Naive thymus-derived CD4-positive, alpha-beta T cell (primary cell): ENCODE data around the gene HMG20A. TPM values are rescaled to one million over a fixed set of nuclear protein-coding genes. Genes with fewer than 3 reads are reported as not detected.

Experiments used
- ATAC-seq: fragments of 150-1000 bp; cut with Tn5 transposase; 2 replicates; pipeline ENCODE4 v1.10.0; 2021; ENCODE audit warnings: mild to moderate bottlenecking, moderate library complexity
- CTCF ChIA-PET: fragments of 350-600 bp; sonication (Branson Sonifier 250); formaldehyde crosslinking; loops from one replicate; lab custom pipeline; 2021; ENCODE audit warnings: antibody characterized with exemption; lab: Charles Lee
- POLR2A ChIA-PET: fragments of 350-600 bp; sonication (Branson Sonifier 250); formaldehyde crosslinking; loops from one replicate; lab custom pipeline; 2021; ENCODE audit warnings: antibody characterized with exemption, inconsistent platforms; lab: Charles Lee
- DNase-seq, 9 donors: peaks; one replicate each; pipeline versions ENCODE4 v3.0.0 to v3.0.0-alpha.2; 2020 to 2022; ENCODE audit warnings: mixed read lengths in 1 of 9
- H3K27ac ChIP-seq: one replicate; pipeline ENCODE4 v1.7.0; 2013; ENCODE audit warnings: mild to moderate bottlenecking, low read depth, low read length, moderate library complexity
- H3K27me3 ChIP-seq, 2 donors: one replicate each; pipeline ENCODE4 v1.7.0; 2013; ENCODE audit warnings: low read length in 2 of 2, mild to moderate bottlenecking in 2 of 2, moderate library complexity in 2 of 2; ENCODE audit not compliant: control insufficient read depth in 2 of 2, insufficient read depth in 2 of 2
- H3K36me3 ChIP-seq, 3 experiments: 1 replicate in 2 of 3; 2 replicates in 1 of 3; pipeline ENCODE4 v1.7.0; 2013; ENCODE audit warnings: low read length in 3 of 3, mild to moderate bottlenecking in 3 of 3, moderate library complexity in 1 of 3; ENCODE audit not compliant: insufficient read depth in 3 of 3, control insufficient read depth in 2 of 3
- H3K4me1 ChIP-seq, 2 donors: one replicate each; pipeline ENCODE4 v1.7.0; 2013; ENCODE audit warnings: low read length in 2 of 2, mild to moderate bottlenecking in 2 of 2, moderate library complexity in 1 of 2; ENCODE audit not compliant: control insufficient read depth in 2 of 2, insufficient read depth in 2 of 2
- H3K4me3 ChIP-seq: 2 replicates; pipeline ENCODE4 v1.7.0; 2013; ENCODE audit warnings: mild to moderate bottlenecking, low read length
- H3K9me3 ChIP-seq, 3 experiments: 1 replicate in 2 of 3; 2 replicates in 1 of 3; pipeline ENCODE4 v1.7.0; 2013; ENCODE audit warnings: low read length in 3 of 3; ENCODE audit not compliant: control insufficient read depth in 2 of 3
- H3K27ac Mint-ChIP-seq, 9 donors: one replicate each; pipeline ENCODE4 v1.8.0; 2020 to 2022; ENCODE audit warnings: mixed read lengths in 9 of 9, mild to moderate bottlenecking in 8 of 9, moderate library complexity in 5 of 9, inconsistent platforms in 2 of 9
- H3K27me3 Mint-ChIP-seq, 5 donors: one replicate each; pipeline ENCODE4 v1.8.0; 2021 to 2022; ENCODE audit warnings: mixed read lengths in 5 of 5, mild to moderate bottlenecking in 1 of 5
- H3K36me3 Mint-ChIP-seq, 5 donors: one replicate each; pipeline ENCODE4 v1.8.0; 2020 to 2022; ENCODE audit warnings: mixed read lengths in 5 of 5, mild to moderate bottlenecking in 3 of 5, inconsistent platforms in 1 of 5
- H3K4me1 Mint-ChIP-seq, 7 donors: one replicate each; pipeline ENCODE4 v1.8.0; 2020 to 2022; ENCODE audit warnings: mixed read lengths in 7 of 7, mild to moderate bottlenecking in 3 of 7, inconsistent platforms in 1 of 7
- H3K4me3 Mint-ChIP-seq, 10 donors: one replicate each; pipeline ENCODE4 v1.8.0; 2020 to 2022; ENCODE audit warnings: mild to moderate bottlenecking in 10 of 10, mixed read lengths in 10 of 10, moderate library complexity in 6 of 10, inconsistent platforms in 2 of 10
- H3K9me3 Mint-ChIP-seq, 11 donors: one replicate each; pipeline ENCODE4 v1.8.0; 2020 to 2022; ENCODE audit warnings: mixed read lengths in 11 of 11, mild to moderate bottlenecking in 4 of 11, inconsistent platforms in 1 of 11, moderate library complexity in 1 of 11
- intact Hi-C, 2 donors: fragments of 100-400 bp; cut with micrococcal nuclease; formaldehyde crosslinking; loops; one replicate each; pipeline ENCODE4 v1.15.1; 2023
- polyA plus RNA-seq, 2 donors: library from polyadenylated mRNA; unstranded; fragments of 300-500 nt; fragmentation: Illumina TruSeq; gene quantifications; one replicate each; pipeline ENCODE4 v1.2.3, GENCODE V29; 2021
- total RNA-seq, 6 experiments: library from RNA in 5 of 6; stranded (reverse) in 5 of 6; gene quantifications; 1 replicate in 5 of 6; 2 replicates in 1 of 6; pipeline ENCODE4 v1.2.3 and lab custom pipeline; 2021 to 2026

The HMG20A gene
- total and polyA plus RNA-seq, 7 experiments from 2014 or later = 26.9 to 61.1 (median 38.4) TPM

DNA sequence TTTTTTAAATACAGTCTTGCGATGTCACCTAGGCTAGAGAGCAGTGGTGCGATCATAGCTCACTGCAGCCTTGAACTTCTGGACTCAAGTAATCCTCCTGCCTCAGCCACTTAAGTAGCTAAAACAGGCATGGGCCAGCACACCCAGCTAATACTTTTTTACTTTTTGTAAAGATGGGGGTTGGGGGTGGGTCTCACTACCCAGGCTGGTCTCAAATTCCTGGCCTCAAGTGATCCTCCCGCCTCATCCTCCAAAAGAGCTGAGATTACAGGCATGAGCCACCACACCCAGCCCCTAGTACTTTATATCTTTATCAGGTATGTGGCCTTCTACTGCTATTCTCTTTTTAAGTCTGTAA is 9.1 kb upstream of the HMG20A start:
- peaks cover 11 to 41% (median 23%) of the 10 kb centered on the region in 7 donors for H3K4me1 Mint-ChIP-seq
- H3K9me3 ChIP-seq = no peaks in the 10 kb centered on the region
- H3K27ac ChIP-seq = no peak overlapping the region
- ATAC-seq (no peak), DNase-seq (no peak)
- POLR2A ChIA-PET = interaction anchor here (0.6 kb wide), 1 partner anchor 711 kb away, joined by 3 read pairs; no protein-coding TSS in a partner anchor
- H3K27me3 Mint-ChIP-seq = no peaks in the 10 kb centered on the region
- H3K4me3 ChIP-seq = no peak overlapping the region
- peaks cover 0 to 13% (median 0%) of the 10 kb centered on the region in 5 donors for H3K36me3 Mint-ChIP-seq
- peaks cover 0 to 2% (median 0%) of the 10 kb centered on the region in 11 donors for H3K9me3 Mint-ChIP-seq
- H3K27ac Mint-ChIP-seq = no peak overlapping the region
- H3K4me1 ChIP-seq = peaks cover 9 to 12% of the 10 kb centered on the region in 2 donors
- intact Hi-C loops = no loop called here
- H3K4me3 Mint-ChIP-seq = no peak overlapping the region
- no peaks in the 10 kb centered on the region for H3K27me3 ChIP-seq
- CTCF ChIA-PET = no interaction called here
- no peaks in the 10 kb centered on the region for H3K36me3 ChIP-seq

DNA sequence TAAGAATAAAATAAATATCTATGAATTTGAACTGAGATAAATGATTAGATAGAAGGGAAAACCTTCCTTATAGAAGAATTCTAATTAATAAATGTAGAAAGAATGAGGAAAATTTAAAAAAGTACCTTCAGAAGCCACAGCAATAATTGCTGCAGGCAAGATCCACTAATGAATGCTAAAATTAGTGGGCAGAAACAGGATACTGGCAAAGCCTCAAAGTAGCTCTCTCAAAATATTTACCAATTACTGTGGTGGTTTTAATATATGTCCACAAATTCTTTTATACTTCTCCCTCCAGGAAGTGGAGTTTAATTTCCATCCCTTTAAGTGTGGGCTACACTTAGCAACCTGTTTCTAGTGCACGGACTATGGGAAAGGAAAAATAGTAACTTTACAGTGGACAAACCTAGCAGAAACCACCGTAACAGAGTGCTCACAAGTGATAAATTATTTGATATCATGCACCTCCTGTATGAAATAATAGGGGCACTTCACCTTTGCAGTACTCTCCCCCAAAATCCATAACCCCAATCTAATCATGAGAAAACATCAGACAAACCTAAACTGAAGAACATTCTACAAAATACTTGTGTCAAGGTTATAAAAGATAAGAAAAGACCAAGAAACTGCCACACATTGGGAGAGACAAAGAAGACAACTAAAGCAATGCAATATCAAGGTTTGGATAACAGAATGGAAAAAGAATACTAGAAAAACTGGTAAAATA is 7.6 kb upstream of the HMG20A start:
- Histone ChIP-seq H3K36me3 (no peaks in the 10 kb centered on the region), H3K9me3 (no peaks in the 10 kb centered on the region), H3K27me3 (no peaks in the 10 kb centered on the region), H3K4me3 (no peak overlapping the region), H3K4me1 (peaks cover 9 to 12% of the 10 kb centered on the region in 2 donors), H3K27ac (no peak overlapping the region)
- Mint-ChIP-seq H3K9me3 (no peaks in the 10 kb centered on the region), H3K27me3 (no peaks in the 10 kb centered on the region), H3K36me3 (peaks cover 0 to 9% (median 0%) of the 10 kb centered on the region in 5 donors), H3K27ac (no peak overlapping the region), H3K4me1 (peaks cover 11 to 40% (median 19%) of the 10 kb centered on the region in 7 donors), H3K4me3 (no peak overlapping the region)
- ATAC-seq (no peak), DNase-seq (no peak)
- intact Hi-C loops = no loop called here
- ChIA-PET POLR2A (no interaction called here), CTCF (no interaction called here)

DNA sequence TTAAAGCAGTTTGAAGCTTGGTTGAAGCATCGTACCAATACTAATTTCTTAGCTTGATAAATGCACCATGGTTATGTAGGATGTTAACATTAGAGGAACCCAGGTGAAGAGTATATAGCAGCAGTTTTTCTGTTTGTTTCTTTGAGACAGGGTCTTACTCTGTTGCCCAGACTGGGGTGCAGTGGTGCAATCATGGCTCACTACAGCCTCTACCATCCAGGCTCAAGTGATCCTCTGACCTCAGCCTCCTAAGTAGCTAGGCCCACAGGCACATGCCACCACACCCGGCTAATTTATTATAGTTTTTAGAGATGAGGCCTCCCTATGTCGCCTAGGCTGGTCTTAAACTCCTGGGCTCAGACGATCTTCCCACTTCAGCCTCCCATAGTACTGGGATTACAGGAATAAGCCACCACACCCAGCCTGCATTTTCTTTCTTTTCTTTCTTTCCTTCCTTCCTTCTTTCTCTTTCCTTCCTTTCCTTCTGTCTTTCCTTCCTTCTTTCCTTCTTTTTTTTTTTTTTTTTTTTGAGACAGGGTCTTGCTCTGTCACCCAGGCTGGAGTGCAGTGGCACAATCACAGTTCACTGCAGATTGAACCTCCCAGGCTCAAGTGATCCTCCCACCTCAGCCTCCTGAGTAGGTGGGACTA is 6.9 kb upstream of the HMG20A start:
- Histone ChIP-seq H3K27ac (no peak overlapping the region), H3K4me1 (peaks cover 9 to 12% of the 10 kb centered on the region in 2 donors), H3K9me3 (no peaks in the 10 kb centered on the region), H3K4me3 (no peak overlapping the region), H3K27me3 (no peaks in the 10 kb centered on the region), H3K36me3 (no peaks in the 10 kb centered on the region)
- ATAC-seq (no peak), DNase-seq (no peak)
- Mint-ChIP-seq H3K27me3 (no peaks in the 10 kb centered on the region), H3K4me1 (peaks cover 16 to 46% (median 25%) of the 10 kb centered on the region in 7 donors), H3K4me3 (no peak overlapping the region), H3K36me3 (peaks cover 0 to 9% (median 0%) of the 10 kb centered on the region in 5 donors), H3K27ac (no peak overlapping the region), H3K9me3 (no peaks in the 10 kb centered on the region)
- POLR2A ChIA-PET = interaction anchor here (0.6 kb wide), 1 partner anchor 47 kb away, joined by 3 read pairs; no protein-coding TSS in a partner anchor
- CTCF ChIA-PET = no interaction called here
- intact Hi-C loops = no loop called here

DNA sequence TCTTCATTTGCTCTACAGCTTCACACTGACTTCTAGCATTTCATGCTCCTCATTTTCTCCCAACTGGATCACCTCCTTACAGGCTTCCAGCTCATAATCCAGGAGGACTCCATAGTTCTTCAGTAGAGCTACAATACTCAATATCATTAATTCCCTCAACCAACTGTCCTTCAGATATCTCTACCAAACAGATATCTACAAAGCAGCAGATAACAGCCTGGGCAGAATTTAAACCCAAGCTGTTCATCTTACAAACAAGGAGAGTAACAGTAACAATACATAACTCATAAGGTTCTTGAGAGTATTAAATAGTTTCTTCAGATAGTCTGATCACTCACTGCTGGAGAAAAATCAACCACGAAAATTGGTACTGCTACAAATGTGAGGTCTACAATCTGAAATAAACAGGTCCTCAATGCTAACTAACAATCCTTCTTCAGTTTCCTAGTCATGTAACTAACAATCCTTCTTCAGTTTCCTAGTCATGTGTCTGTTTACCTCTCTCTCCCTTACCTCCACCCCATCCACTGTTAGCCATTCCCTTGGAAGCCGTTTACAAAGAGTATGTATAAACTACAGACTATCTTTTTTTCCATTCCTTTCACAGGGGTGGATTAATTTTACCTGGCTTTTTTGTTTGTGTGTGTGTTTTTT is 5.8 kb upstream of the HMG20A start:
- no peak overlapping the region for H3K27ac ChIP-seq
- intact Hi-C loops = loop anchor here (5.0 kb wide), 2 partner anchors 1022 to 1573 kb away; partner anchors contain the start of genes IREB2 (in 1 of the 2) and UBE2Q2 (in 1 of the 2)
- Mint-ChIP-seq H3K4me3 (no peak overlapping the region), H3K27ac (no peak overlapping the region), H3K36me3 (peaks cover 0 to 5% (median 0%) of the 10 kb centered on the region in 5 donors), H3K27me3 (peaks cover 0 to 4% (median 0%) of the 10 kb centered on the region in 5 donors), H3K9me3 (no peaks in the 10 kb centered on the region), H3K4me1 (peaks cover 15 to 41% (median 19%) of the 10 kb centered on the region in 7 donors)
- no peak overlapping the region for H3K4me3 ChIP-seq
- no peaks in the 10 kb centered on the region for H3K9me3 ChIP-seq
- H3K36me3 ChIP-seq = peaks cover 0 to 2% (median 0%) of the 10 kb centered on the region in 3 experiments
- ATAC-seq (no peak), DNase-seq (no peak)
- peaks cover 4% of the 10 kb centered on the region in 2 donors for H3K4me1 ChIP-seq
- H3K27me3 ChIP-seq = no peaks in the 10 kb centered on the region
- CTCF ChIA-PET = interaction anchor here (0.5 kb wide), 1 partner anchor 34 kb away, joined by 3 read pairs; no protein-coding TSS in a partner anchor
- POLR2A ChIA-PET = no interaction called here

DNA sequence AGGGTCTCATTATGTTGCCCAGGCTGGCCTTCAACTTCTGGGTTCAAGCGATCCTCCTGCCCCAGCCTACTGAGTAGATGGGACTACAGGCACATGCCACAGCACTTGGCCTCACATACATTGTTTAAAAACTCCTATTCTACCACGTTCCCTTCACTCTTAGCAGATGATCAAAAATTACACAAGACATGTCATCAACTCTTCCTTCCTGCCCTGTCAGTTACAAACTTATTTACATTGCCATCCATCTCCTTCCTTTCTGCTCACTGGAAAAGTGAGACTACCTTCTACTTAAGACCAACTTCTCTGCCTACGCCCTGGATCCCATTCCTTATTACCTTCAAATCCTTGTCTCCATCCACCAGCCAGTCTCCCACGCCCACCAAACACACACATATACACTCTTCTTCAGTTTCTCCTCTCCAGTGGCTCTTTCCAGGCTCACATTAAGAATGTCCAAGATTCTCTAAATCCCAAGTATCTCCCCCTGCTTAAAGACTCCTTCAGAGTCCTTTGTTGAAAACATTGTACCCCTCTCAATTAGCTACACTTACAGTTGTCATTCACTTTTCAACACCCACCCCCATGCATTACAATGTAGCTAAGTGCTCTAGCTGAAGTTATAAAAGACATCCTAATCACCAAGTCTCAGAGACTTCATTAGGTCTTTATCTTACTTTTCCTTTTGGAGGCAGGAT is 5.1 kb upstream of the HMG20A start:
- ATAC-seq = no peak
- intact Hi-C loops = loop anchor here (5.0 kb wide), 2 partner anchors 1022 to 1573 kb away; partner anchors contain the start of genes IREB2 (in 1 of the 2) and UBE2Q2 (in 1 of the 2)
- no peak overlapping the region for H3K27ac ChIP-seq
- H3K36me3 Mint-ChIP-seq = peaks cover 0 to 5% (median 0%) of the 10 kb centered on the region in 5 donors
- H3K4me1 Mint-ChIP-seq = peaks cover 11 to 34% (median 14%) of the 10 kb centered on the region in 7 donors
- no peaks in the 10 kb centered on the region for H3K9me3 Mint-ChIP-seq
- H3K9me3 ChIP-seq = no peaks in the 10 kb centered on the region
- no peak overlapping the region for H3K27ac Mint-ChIP-seq
- H3K4me3 Mint-ChIP-seq = no peak overlapping the region
- CTCF ChIA-PET = no interaction called here
- H3K27me3 Mint-ChIP-seq = peaks cover 0 to 4% (median 0%) of the 10 kb centered on the region in 5 donors
- peaks cover 0 to 3% (median 0%) of the 10 kb centered on the region in 3 experiments for H3K36me3 ChIP-seq
- H3K27me3 ChIP-seq = no peaks in the 10 kb centered on the region
- no peak for DNase-seq
- no peaks in the 10 kb centered on the region for H3K4me1 ChIP-seq
- POLR2A ChIA-PET = no interaction called here
- no peak overlapping the region for H3K4me3 ChIP-seq

DNA sequence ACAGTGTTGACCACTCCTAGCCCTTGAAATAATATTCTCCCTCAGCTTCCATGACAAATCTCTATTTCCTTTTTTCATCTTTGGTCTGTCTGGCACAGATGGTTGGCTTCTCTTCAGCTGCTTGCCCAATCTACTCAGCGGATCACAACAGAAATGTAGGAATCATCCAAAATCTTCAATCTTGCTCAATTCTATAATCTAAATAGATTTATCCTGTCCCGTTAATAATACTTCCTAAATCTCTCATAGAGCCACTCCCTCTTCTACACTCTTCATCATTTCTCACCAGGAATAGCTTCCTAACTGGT is 4.6 kb upstream of the HMG20A start:
- intact Hi-C loops = loop anchor here (5.0 kb wide), 2 partner anchors 1021 to 1574 kb away; partner anchors contain the start of genes IREB2 (in 1 of the 2) and UBE2Q2 (in 1 of the 2)

More for the DNA sequence above, 4.6 kb upstream of the HMG20A start:
- H3K9me3 Mint-ChIP-seq = no peaks in the 10 kb centered on the region
- H3K27ac Mint-ChIP-seq = no peak overlapping the region
- DNase-seq (no peak), ATAC-seq (no peak)
- H3K4me1 Mint-ChIP-seq = peaks cover 10 to 33% (median 14%) of the 10 kb centered on the region in 7 donors
- no peaks in the 10 kb centered on the region for H3K9me3 ChIP-seq
- no peaks in the 10 kb centered on the region for H3K27me3 ChIP-seq
- peaks cover 0 to 4% (median 0%) of the 10 kb centered on the region in 5 donors for H3K27me3 Mint-ChIP-seq
- CTCF ChIA-PET = no interaction called here
- H3K4me1 ChIP-seq = no peaks in the 10 kb centered on the region
- POLR2A ChIA-PET = no interaction called here
- no peak overlapping the region for H3K4me3 ChIP-seq
- no peak overlapping the region for H3K4me3 Mint-ChIP-seq
- H3K27ac ChIP-seq = no peak overlapping the region
- H3K36me3 ChIP-seq = peaks cover 0 to 3% (median 0%) of the 10 kb centered on the region in 3 experiments
- H3K36me3 Mint-ChIP-seq = peaks cover 0 to 5% (median 0%) of the 10 kb centered on the region in 5 donors
